Measurements from ENCODE around the gene SERAC1.

Gene SERAC1

GRCh38 chr6:158060455-158061360 is 107.4 kb downstream of the SERAC1 start:
- Histone ChIP-seq H3K36me3 (ENCODE audit: control insufficient read depth, low read depth, low read length) (no peaks in the 10 kb centered on the region), H3K9ac (ENCODE audit: low read length) (no peak overlapping the region), H3K27ac (ENCODE audit: low read length) (no peak overlapping the region), H3K4me3 (ENCODE audit: low read length) (no peak overlapping the region), H3K9me3 (ENCODE audit: control insufficient read depth, low read depth, low read length) (no peaks in the 10 kb centered on the region), H3K4me1 (ENCODE audit: control insufficient read depth, low read depth, low read length) (no peaks in the 10 kb centered on the region), H3K27me3 (ENCODE audit: control insufficient read depth, insufficient read depth, low read length) (no peaks in the 10 kb centered on the region)

All from iPS-18a (cell line).